ENCODE measurements around the gene CROCC.
"Not testable (repeated sequence)": the region's sequence is repeated elsewhere in the genome, so short reads cannot be mapped to it uniquely, and the experiment has no call there.

CROCC gene

DNA sequence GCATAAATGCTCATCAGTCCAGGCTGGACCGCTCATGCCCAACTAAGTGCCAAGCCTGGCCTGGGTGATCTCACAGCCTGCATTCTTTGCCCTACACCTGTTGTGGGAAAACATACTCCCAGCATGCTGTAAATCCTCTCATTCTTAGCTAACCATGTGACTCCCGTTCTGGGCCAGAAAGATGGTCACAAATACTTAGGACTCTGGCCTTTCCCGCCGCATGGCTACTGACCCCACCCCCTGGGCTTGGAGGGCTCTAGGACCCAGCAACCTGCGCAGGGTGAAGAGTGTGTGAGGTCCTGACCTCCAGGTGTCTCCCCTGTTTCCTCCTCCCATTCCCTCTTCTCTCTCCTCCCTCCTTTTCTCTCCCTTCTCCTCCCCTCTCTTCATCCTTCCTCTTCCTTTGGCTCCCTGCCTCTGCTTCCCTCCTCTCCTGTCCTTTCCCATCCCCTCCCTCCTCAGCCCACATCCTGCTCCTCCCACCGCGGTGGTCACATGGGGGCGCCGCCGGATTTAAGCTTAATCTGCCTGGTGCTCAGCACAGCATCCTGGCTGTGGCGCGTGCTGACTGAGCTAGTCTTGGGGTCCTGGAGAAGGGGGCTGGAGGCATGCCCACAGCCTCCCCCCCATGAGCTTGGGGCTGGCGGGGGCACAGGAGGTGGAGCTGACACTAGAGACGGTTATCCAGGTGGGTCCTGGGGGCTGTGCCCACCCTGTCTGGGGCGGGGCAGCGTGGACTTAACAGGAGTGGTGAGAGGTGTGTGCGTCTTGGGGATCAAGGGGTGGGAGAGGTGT is at the start of gene CROCC:
TSS of gene CROCC (plus strand) at position 541 of the 795 bp plus-strand sequence. CDS start at position 629, 88 bp downstream.
- TF ChIP-seq, protein P1, sequence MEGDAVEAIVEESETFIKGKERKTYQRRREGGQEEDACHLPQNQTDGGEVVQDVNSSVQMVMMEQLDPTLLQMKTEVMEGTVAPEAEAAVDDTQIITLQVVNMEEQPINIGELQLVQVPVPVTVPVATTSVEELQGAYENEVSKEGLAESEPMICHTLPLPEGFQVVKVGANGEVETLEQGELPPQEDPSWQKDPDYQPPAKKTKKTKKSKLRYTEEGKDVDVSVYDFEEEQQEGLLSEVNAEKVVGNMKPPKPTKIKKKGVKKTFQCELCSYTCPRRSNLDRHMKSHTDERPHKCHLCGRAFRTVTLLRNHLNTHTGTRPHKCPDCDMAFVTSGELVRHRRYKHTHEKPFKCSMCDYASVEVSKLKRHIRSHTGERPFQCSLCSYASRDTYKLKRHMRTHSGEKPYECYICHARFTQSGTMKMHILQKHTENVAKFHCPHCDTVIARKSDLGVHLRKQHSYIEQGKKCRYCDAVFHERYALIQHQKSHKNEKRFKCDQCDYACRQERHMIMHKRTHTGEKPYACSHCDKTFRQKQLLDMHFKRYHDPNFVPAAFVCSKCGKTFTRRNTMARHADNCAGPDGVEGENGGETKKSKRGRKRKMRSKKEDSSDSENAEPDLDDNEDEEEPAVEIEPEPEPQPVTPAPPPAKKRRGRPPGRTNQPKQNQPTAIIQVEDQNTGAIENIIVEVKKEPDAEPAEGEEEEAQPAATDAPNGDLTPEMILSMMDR (IDR thresholded peaks at IDR 0.05; ENCODE audit: unreplicated experiment in 3 of 3) = no peak
- Mint-ChIP-seq H3K9me3 (no peaks in the 10 kb centered on the region), H3K4me3 (peak within 1 kb of the TSS; percentile 43 to 78 (median 68)), H3K4me1 (peaks cover 17% of the 10 kb centered on the region), H3K27me3 (ENCODE audit: low read depth) (peaks cover 3% of the 10 kb centered on the region), H3K36me3 (ENCODE audit: low read depth) (no peaks in the 10 kb centered on the region), H3K27ac (peak within 1 kb of the TSS; percentile 26 to 55 (median 46))

DNA sequence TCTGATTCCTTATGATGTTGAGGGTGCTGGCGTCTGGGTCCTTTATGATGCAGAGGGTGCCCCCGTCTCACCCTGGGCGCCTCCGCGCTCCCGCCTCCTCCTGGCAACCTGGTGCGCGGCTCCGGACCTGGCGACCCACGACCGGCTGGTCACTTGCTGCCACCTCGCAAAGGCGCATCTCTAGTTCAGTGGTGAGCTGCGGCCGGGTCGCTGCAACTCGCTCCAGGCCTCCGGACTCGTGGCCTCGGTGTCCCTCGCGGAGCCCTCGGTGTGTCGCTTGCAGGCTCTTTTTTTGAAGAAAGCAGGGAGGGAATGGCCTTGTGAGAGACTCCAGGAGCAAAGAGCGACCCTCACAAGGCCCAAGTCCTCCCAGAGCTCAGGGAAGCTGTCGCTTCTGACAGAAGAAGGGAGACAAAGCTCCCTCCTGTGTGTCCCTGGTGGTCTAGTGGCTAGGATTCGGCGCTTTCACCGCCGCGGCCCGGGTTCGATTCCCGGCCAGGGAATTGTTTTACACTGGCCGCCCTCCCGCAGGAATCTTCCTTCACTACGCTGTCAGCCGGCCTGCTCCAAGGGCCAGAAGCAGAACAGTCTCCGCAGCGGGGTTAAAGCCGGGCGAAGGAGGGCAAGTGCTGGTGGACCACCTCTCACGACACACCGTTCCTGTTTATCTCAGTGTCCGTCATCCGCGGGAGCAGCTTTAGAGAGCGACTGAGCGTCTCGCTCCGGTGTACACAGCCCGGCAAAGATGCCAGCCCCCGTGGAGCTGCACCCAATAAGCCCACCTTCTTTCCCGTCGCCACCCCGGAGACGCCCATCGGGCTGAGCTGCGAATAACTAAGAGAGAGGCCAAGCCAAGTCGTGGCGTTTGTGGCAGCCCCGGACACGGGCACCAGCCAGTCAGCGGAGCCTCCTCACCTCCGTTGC is 49.3 kb upstream of the CROCC start:
- peak overlapping the region; percentile 78 to 84 (median 82) for H3K4me3 Mint-ChIP-seq
- H3K9me3 Mint-ChIP-seq; H3K36me3 Mint-ChIP-seq (ENCODE audit: low read depth); H3K4me1 Mint-ChIP-seq; H3K27ac Mint-ChIP-seq: not testable (repeated sequence)
- H3K27me3 Mint-ChIP-seq (ENCODE audit: low read depth) = peaks cover 52% of the 10 kb centered on the region

DNA sequence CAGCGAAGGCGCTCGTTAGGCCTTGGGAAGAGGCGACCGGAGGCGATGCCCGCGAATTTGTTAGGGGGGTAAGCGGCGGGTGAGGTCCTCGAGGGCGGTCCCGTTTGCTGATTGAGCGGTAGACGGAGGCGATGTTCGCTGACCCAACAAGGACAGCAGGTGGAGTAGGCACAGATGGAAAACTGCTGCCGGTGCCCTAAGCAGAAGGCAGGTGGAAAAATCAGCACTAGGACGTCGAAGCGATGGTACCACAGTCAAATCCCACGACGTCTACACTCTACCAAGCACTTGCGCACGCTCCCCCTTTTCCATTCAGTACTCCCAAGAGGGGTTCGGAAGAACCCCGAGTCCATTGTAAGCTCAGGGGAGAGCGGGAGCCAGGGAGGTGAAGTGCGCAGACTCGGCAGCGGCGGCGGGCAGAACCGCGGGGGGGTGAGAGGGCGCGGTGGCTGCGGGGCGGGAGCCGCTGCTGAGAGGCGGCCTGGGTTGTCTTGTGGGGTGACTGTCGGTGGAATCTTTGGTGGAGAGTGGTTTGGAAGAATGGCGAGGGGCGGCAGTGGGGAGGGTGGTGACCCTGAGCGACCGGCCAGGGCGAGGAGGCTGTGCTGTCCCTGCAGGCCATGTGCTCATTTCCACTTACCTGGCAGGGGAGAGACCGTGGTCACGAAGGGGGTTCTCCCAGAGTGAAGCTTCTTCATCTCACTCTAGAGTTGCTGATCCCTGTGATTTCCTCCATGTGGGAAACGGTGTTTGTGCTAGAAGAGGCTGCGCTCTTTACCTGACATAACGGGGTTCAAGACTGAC is 48.5 kb upstream of the CROCC start:
- H3K27me3 Mint-ChIP-seq (ENCODE audit: low read depth) = peaks cover 52% of the 10 kb centered on the region
- H3K4me1 Mint-ChIP-seq; H3K9me3 Mint-ChIP-seq; H3K36me3 Mint-ChIP-seq (ENCODE audit: low read depth); H3K27ac Mint-ChIP-seq: not testable (repeated sequence)
- peak overlapping the region; percentile 79 to 84 (median 82) for H3K4me3 Mint-ChIP-seq

DNA sequence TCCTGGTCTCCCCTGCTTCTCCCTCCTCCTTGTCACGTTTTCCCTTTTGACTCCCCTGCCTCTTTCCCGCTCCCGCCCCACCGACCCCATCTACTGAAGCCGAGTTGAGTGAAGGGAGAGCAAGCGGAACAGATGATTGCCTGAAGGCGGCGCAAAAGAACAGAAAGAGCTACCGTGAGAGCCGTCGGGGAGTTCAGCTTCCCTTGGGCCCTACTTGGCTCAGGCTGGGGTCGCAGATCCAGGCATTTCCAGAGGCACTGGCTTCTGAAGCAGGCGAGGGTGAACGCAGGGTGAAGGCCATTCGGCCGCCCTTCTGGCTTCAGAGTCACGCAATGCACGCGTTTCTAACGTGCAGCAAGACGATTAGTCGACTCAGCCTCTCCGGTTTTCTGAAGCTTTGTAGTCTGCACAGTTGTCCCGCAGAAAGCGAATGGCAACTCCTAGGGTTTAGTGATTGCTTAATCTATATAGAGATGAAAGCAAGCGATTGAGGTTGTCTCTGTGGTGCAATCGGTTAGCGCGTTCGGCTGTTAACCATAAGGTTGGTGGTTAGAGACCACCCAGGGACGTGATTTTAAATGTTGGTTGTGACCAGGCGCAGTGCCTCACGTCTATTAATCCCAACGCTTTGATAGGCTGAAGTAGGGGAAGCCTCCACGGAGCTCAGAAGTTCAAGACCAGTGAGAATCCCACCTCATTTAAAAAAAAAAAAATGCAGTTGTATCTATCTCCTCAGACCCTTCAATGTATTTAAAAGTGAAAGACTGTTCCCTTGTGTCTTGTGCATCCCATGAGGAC is 46.6 kb upstream of the CROCC start:
- not testable (repeated sequence) for H3K27ac Mint-ChIP-seq; H3K4me1 Mint-ChIP-seq; H3K4me3 Mint-ChIP-seq; H3K9me3 Mint-ChIP-seq; H3K36me3 Mint-ChIP-seq (ENCODE audit: low read depth)
- peaks cover 55% of the 10 kb centered on the region for H3K27me3 Mint-ChIP-seq (ENCODE audit: low read depth)

GRCh38 chr1:16881742-16882141 is 40.0 kb upstream of the CROCC start:
- H3K4me3 Mint-ChIP-seq; H3K9me3 Mint-ChIP-seq; H3K4me1 Mint-ChIP-seq; H3K36me3 Mint-ChIP-seq (ENCODE audit: low read depth): not testable (repeated sequence)
- Mint-ChIP-seq H3K27me3 (ENCODE audit: low read depth) (peaks cover 11% of the 10 kb centered on the region), H3K27ac (peak overlapping the region in 1 of 3 experiments; percentile 74)

GRCh38 chr1:16882986-16883385 is 38.7 kb upstream of the CROCC start:
- H3K4me1 Mint-ChIP-seq = peaks cover 9% of the 10 kb centered on the region
- no peak overlapping the region for H3K4me3 Mint-ChIP-seq
- H3K9me3 Mint-ChIP-seq = no peaks in the 10 kb centered on the region
- peak overlapping the region; percentile 75 to 89 (median 86) for H3K27ac Mint-ChIP-seq
- no peaks in the 10 kb centered on the region for H3K36me3 Mint-ChIP-seq (ENCODE audit: low read depth)
- peaks cover 14% of the 10 kb centered on the region for H3K27me3 Mint-ChIP-seq (ENCODE audit: low read depth)
- TF ChIP-seq, protein P1 (IDR thresholded peaks at IDR 0.05; ENCODE audit: unreplicated experiment in 3 of 3) = no peak

DNA sequence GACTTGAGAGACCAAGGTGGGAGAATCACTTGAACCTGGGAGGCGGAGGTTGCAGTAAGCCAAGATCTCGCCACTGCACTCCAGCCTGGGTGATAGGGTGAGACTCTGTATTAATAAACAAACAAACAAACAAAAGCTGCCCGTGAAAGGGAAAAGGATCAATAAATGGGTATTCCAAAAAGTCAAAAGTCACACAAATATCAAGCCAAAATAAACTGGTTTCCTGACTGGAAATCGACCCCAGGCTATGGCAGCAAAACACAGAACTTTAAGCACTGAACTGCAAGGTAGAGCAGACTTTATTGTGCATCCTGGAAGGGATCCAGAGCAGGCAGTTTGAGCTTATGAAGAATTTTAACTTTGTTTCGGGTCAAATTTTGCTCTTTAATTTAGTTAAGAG is 37.2 kb upstream of the CROCC start:
- not testable (repeated sequence) for H3K4me3 Mint-ChIP-seq; H3K36me3 Mint-ChIP-seq (ENCODE audit: low read depth); H3K4me1 Mint-ChIP-seq; H3K27ac Mint-ChIP-seq; H3K9me3 Mint-ChIP-seq
- peaks cover 14% of the 10 kb centered on the region for H3K27me3 Mint-ChIP-seq (ENCODE audit: low read depth)

Measured in nephron (organoid).